ENCODE measurements around the gene RELA. TPM values are rescaled to one million over a fixed set of nuclear protein-coding genes. Genes with fewer than 3 reads are reported as not detected.

RELA gene
- total RNA-seq, 2 donors from 2014 or later, result 57.6 to 62.9 TPM

- intact Hi-C loops (cut with DNase I, micrococcal nuclease), result loop anchor here in 1 of 2 donors (10.0 kb wide), 1 partner anchor 56 kb away; no protein-coding TSS in a partner anchor
- no peak for DNase-seq
- ATAC-seq, result no peak
These were observed 42.0 kb downstream of the RELA start for GRCh38 chr11:65620666-65621065.

DNA sequence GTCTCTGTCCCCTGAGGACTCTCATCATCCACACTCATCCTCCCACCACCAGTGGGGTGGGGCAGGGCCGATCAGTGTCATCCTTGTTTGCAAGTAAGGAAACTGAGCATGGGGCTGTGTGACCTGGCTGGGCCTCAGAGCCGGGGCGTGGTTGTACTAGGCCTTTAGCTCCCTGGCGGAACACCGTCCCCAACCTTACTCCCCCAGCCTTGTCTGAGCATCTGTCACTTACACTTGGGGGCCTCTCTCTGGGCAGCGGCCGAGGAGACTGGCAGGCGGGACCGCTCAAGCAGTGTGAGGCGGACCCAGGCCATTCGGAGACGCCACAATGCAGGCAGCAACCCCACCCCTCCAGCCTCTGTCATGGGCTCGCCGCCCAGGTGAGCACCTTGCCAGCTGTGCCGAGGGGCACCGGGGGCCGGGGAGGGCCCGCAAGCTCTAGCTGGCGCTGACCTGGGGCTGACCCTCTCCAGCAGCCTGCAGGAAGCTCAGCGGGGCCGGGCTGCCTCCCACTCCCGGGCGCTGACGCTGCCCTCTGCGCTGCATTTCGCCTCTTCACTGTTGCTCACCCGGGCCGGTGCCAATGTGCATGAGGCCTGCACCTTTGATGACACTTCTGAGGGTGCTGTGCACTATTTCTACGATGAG lies 43.3 kb downstream of the RELA start:
- intact Hi-C loops (cut with DNase I, micrococcal nuclease), result no loop called here
- ATAC-seq (no peak), DNase-seq (no peak)

GRCh38 chr11:65618763-65619162 lies 44.0 kb downstream of the RELA start:
- intact Hi-C loops (cut with DNase I, micrococcal nuclease), result no loop called here
- ATAC-seq, result no peak
- no peak for DNase-seq

DNA sequence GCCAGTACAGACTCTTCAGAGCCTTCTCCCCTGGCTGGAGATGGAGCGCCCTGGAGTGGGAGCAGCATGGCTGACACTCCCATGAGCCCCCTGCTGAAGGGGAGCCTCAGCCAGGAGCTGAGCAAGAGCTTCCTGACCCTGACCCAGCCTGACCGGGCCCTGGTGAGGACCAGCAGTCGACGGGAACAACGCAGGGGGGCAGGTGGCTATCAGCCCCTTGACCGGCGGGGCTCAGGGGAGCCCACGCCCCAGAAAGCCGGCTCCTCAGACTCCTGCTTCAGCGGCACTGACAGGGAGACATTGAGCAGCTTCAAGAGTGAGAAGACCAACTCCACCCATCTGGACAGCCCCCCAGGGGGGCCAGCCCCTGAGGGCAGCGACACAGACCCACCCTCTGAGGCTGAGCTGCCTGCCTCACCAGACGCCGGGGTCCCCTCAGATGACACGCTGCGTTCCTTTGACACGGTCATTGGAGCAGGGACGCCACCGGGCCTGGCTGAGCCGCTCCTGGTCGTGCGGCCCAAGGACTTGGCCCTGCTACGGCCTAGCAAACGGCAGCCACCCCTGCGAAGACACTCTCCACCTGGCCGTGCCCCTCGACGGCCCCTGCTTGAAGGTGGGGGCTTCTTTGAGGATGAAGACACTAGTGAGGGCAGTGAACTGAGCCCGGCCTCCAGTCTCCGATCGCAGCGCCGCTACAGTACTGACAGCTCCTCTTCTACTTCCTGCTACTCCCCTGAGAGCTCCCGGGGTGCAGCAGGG lies 44.5 kb downstream of the RELA start:
- intact Hi-C loops (cut with DNase I, micrococcal nuclease), result no loop called here
- no peak for ATAC-seq
- no peak for DNase-seq

DNA sequence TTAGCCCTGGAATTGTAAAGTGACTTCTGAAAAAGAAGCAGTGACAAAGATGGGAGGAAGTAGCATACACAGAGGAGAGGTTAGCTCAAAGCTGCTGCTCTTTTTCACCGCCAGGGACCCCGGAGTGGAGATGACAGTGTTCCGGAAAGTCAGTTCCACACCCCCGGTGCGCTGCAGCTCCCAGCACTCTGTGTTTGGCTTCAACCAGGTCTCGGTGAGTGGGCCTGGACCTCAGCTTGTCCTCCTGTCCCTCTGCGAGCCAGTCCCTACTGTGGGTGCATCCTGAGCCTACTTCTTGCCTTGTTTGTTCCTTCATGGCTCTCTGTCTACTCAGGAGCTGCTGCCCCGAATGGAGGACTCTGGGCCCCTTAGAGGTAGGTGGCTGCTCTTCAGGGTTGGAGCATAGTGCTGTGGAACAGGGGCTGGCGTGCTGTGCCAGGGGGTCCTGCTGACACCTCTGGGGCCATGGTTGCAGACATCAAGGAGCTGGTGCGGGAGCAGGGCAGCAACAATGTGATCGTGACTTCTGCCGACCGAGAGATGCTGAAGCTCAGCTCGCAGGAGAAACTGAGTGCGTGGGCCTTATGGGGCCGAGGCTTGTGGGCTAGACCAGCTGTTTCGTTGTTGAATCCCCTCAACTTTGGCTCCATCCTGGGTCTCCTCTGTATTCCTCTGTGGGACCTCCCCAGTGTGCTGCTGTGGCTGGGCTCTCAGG lies 45.4 kb downstream of the RELA start:
- intact Hi-C loops (cut with DNase I, micrococcal nuclease), result no loop called here
- no peak for ATAC-seq
- DNase-seq, result no peak

- DNase-seq (no peak), ATAC-seq (no peak)
- intact Hi-C loops (cut with DNase I, micrococcal nuclease), result no loop called here
These were observed 46.1 kb downstream of the RELA start for GRCh38 chr11:65616575-65617001.

DNA sequence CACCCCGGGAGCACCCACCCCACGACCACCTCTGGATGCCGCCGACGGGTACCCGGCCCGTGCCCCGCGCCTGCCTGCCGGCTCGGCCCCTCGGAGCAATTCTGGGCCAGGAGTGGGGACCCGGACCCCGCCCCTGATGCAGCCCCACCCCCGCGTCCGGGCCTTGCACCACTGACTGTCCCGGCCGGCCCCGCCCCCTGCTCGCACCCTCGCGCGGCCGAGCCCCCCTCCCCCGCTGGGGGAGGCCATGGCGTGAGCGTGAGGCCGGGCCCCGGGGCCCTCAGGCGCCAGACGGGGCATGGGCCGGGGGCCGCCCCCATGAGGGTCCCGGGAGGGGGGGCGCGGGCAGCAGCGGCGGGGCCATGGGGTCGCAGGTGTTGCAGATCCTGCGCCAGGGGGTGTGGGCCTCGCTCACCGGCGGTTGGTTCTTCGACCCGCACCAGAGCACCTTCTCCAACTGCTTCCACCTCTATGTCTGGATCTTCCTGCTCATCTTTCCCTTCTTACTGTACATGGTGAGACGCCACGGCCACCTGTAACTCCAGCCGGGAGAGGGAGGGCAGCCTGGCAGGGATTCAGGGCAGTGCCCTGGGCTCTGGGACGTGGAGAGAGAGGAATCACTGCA lies 46.7 kb downstream of the RELA start:
- ATAC-seq (peak; percentile 3), DNase-seq (peak in 1 of 2 donors; percentile 78)
- intact Hi-C loops (cut with DNase I, micrococcal nuclease), result no loop called here

DNA sequence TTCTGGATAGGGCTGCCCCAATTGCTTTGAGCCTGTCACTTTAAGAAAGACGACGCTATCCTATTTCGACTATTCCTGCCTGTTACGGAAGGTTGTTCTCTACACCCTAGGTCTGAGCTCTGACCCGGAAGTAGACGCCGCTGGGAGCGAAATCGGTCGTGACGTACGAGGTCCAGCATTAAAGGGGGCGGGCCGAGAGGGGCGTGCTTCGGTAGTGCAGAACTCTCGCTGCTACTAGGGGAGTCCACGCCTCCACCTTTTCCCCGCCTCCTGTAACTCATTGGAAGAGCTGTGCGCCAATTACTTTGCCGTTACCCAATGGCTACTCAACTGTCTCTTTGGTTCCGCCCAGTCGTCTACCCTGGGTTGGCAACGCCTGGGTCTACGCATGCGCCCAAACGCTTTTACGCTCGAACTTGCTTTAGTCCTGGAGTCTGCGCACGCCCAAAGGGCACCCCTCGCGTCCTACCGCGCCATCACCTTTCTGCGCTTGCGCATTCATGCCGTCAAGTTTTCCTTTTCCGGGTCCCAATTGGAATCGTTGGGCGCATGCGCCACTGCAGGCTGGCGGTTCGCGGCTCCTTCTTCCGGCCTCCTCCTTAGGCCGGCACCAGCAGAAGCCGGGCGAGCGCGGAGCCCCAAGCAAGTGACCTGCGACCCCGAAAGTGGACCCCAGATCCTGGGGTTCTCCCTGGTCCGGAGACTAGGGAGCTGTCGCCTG lies 47.3 kb downstream of the RELA start, which contains the start of gene PCNX3:
PCNX3 (plus strand) TSS at position 548 of the 721 bp plus-strand sequence. CDS start 536 bp downstream, outside the sequence.
- peak; percentile 100 for DNase-seq
- ATAC-seq, result peak; percentile 69
- intact Hi-C loops (cut with DNase I, micrococcal nuclease), result no loop called here

- no peak for ATAC-seq
These were observed 49.4 kb downstream of the RELA start for GRCh38 chr11:65613091-65613928.

GRCh38 chr11:65612691-65613090 lies 50.0 kb downstream of the RELA start:
- intact Hi-C loops (cut with DNase I, micrococcal nuclease), result no loop called here
- no peak for ATAC-seq
- no peak for DNase-seq

More at GRCh38 chr11:65613091-65613928, 49.4 kb downstream of the RELA start:
- intact Hi-C loops (cut with DNase I, micrococcal nuclease), result no loop called here
- DNase-seq, result peak in 1 of 2 donors; percentile 50

DNA sequence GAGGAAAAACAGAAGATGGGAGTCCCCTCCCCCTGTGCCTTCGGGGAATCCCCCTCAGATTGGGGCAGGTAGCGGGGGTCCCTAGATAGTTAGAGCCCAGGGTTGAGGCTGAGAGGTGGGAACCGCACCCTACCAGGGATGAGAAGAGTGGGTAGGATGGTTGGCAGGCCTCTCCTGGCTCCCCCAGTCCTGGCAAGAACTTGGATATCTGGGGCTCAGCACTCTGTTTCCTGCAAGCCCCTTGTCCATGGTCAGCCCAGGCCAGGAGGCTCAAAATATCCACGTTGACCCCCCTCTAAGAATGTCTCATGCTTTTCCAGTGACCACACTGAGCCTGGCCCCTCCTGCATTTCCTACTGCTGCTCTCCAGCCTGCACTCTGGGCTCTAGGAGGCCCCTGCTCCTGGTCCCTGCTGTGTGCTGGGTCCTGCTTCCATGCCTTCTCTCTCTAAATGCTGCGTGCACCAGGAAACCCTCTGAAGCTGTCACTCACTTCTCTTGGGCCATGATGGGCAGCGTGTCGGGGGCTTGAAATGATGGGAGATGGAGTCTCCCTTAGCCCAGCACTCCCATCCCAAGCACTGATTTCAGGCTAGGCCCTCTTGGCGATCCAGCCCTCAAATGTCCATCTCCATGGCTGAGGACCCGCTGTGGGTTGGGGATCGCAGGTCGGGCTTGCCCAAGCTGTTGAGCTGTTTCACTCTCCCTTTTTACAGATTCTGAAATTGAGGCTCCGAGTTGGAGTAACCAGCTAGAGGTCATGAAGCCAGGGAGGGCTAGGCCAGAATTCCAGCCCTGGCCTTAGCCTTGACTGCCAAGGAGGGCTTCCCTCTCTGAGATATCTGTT lies 50.7 kb downstream of the RELA start:
- intact Hi-C loops (cut with DNase I, micrococcal nuclease), result no loop called here
- no peak for DNase-seq
- ATAC-seq, result no peak

DNA sequence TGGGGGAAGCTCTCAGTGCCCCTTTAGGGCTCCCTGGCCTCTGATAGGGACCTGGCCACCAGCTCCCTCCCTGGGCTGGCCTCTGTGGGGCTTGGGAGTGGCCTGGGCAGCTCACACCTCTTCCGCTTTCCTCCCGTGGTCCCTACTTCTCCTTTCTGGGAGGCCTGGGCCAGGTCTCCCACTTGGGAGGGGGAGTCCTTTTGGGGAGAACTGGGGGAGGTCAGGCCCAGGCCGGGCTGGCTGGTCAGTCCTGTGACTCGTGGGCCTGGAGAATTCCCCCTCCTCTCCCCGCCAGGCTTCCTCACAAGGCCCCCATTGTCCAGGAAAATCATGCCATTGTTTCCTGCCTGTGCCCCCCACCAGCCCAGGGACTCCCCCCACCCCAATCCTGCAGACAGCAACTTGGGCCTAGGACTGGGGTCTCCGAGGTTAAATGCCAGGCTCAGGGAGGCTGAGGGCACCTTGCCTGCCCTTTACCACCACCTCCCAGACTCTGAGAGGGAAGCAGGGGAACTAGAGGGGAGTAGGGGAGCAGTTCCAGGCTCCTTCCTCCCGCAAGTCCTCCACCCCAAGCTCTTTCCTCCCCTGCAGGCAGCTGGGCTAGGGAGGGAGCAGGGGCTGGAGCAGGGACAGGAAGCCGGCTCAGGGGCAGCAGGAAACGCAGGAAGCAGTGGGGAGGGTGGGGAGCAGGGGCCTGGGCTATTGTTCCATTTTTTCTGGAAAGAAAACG lies 51.5 kb downstream of the RELA start:
- ATAC-seq, result no peak
- no peak for DNase-seq
- intact Hi-C loops (cut with DNase I, micrococcal nuclease), result no loop called here

GRCh38 chr11:65610404-65610803 lies 52.3 kb downstream of the RELA start:
- ATAC-seq, result no peak
- intact Hi-C loops (cut with DNase I, micrococcal nuclease), result no loop called here
- DNase-seq, result no peak

DNA sequence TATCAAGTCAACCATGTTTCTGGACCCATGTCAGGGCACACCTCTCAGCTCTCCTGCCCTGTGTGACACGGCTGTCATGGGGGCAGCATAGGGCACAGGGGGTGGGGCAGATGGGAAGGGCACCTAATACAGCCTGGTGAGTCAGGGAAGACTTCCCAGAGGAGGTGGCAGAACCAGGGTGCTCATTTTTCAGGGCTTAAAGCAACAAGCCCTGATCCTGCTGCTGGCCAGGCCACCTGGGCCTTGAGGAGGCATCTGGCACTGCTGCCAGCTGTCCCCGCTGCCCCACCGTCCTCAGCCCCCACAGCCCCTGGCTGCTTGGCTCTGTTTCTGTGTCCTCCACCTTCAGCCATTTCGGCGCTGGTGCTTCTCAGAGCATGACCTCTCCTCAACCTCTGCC lies 53.1 kb downstream of the RELA start:
- intact Hi-C loops (cut with DNase I, micrococcal nuclease), result no loop called here
- DNase-seq (no peak), ATAC-seq (no peak)

DNA sequence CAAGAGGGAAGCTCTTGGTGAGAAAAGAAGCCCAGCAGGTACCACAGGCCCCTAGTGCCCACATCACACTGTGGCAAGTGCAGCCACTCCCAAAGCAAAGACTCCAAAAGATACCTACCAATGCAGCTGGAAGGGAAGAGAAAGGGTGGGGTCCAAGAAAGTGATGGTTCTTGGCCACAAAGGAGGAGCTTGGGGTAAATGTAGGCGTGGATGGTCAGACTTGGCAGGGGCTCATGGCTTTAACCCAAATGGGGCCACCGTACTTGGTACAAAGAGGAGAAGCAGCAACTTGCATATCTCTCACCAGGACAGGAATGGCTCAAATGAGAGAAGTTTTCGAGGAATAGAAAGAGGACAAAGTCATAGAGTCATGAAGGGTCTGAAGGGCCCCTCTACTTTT lies 53.5 kb downstream of the RELA start:
- ATAC-seq, result no peak
- intact Hi-C loops (cut with DNase I, micrococcal nuclease), result no loop called here

More for the DNA sequence above, 53.5 kb downstream of the RELA start:
- DNase-seq, result no peak

All from left colon (tissue), 2 donors.